GM19395 (cell line): ENCODE data around the gene TTBK2.

Experiments used
- ATAC-seq: cut with Tn5 transposase; IDR thresholded peaks from one replicate; pipeline ENCODE4 v1.9.1; 2021; ENCODE audit warnings: mild to moderate bottlenecking, moderate library complexity; ENCODE audit not compliant: unreplicated experiment

The TTBK2 gene

GRCh38 chr15:42832576-42832975 is 88.0 kb downstream of the TTBK2 start:
- ATAC-seq = no peak

- ATAC-seq = no peak
Observed at GRCh38 chr15:42826251-42826890, 94.2 kb downstream of the TTBK2 start.

- ATAC-seq = no peak
Observed at GRCh38 chr15:42825599-42825998, 95.0 kb downstream of the TTBK2 start.

GRCh38 chr15:42820811-42821210 is 99.8 kb downstream of the TTBK2 start:
- ATAC-seq = no peak

GRCh38 chr15:42819786-42820185 is 100.8 kb downstream of the TTBK2 start:
- ATAC-seq = no peak

GRCh38 chr15:42811433-42811832 is 109.1 kb downstream of the TTBK2 start:
- ATAC-seq = no peak

GRCh38 chr15:42808913-42809312 is 111.7 kb downstream of the TTBK2 start:
- no peak for ATAC-seq

GRCh38 chr15:42805266-42805665 is 115.3 kb downstream of the TTBK2 start:
- ATAC-seq = no peak

- ATAC-seq = no peak
Observed at GRCh38 chr15:42804739-42805138, 115.8 kb downstream of the TTBK2 start.

GRCh38 chr15:42803436-42803835 is 117.1 kb downstream of the TTBK2 start:
- no peak for ATAC-seq

GRCh38 chr15:42802168-42802567 is 118.4 kb downstream of the TTBK2 start:
- ATAC-seq = no peak

GRCh38 chr15:42800731-42801474 is 119.7 kb downstream of the TTBK2 start:
- no peak for ATAC-seq

- ATAC-seq = no peak
Observed at GRCh38 chr15:42798802-42799201, 121.8 kb downstream of the TTBK2 start.

- no peak for ATAC-seq
Observed at GRCh38 chr15:42796955-42797782, 123.4 kb downstream of the TTBK2 start.

- no peak for ATAC-seq
Observed at GRCh38 chr15:42788725-42789124, 131.9 kb downstream of the TTBK2 start.

GRCh38 chr15:42786978-42787377 is 133.6 kb downstream of the TTBK2 start:
- ATAC-seq = no peak

GRCh38 chr15:42785569-42785968 is 135.0 kb downstream of the TTBK2 start:
- no peak for ATAC-seq

GRCh38 chr15:42784705-42785104 is 135.9 kb downstream of the TTBK2 start:
- ATAC-seq = no peak

- no peak for ATAC-seq
Observed at GRCh38 chr15:42782716-42783115, 137.9 kb downstream of the TTBK2 start.

- ATAC-seq = no peak
Observed at GRCh38 chr15:42775416-42775815, 145.2 kb downstream of the TTBK2 start.

GRCh38 chr15:42772901-42773300 is 147.7 kb downstream of the TTBK2 start:
- ATAC-seq = no peak

GRCh38 chr15:42772144-42772543 is 148.4 kb downstream of the TTBK2 start:
- ATAC-seq = no peak
